ENCODE data around the gene FOXD2.

Gene FOXD2

DNA sequence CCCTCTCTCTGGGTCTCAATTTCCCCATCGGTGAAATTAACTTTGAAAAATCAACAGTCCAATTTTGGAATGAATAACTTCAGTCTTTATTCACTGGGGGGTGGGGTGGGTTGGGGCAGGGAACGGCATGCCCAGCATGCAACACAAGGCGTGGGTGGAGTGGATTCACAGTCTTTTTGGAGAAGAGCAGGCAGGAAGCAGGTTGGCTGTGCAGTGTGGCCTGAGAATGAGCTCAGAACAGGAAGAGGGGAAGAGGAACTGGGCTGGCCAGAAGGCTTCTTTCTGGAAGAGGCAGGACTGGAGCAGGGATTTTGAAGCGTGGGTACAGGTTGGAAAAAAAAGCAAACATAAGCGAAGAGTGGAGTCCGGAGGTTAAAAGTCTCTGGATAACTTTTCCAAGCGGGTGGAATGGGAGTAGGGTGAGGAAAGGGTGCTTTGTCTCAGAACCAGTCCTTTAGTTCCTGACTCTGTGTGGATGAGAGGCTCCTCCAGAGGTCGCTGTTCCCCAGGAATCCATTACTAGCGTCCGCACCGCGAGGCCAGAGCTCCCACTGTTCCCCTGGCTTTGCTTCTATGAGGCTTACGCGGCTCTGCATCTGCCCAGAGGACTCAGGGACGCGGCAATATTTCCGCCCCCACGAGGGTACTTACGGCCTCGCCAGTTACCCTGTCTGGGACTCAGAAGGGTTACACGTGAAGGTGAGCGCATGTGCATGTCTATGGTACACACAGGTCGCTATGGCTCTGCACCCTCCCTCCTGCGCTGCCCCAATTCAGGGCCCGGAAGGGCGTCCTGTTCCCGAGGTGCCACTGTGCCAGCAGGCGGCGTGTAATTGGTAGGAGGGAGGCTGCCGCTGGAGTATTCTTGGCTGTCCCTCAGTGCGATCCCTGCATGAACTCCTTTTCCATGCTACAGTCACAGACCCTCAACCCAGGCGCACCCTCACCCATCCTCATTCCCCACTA, 5.5 kb upstream of the FOXD2 start:
- no peak for TF ChIP-seq POLR2A (IDR thresholded peaks at IDR 0.05; ENCODE audit: low read depth, low read length)
- DNase-seq (ENCODE audit: insufficient read length, low spot score), result peak; percentile 34
- no peak for FAIRE-seq

DNA sequence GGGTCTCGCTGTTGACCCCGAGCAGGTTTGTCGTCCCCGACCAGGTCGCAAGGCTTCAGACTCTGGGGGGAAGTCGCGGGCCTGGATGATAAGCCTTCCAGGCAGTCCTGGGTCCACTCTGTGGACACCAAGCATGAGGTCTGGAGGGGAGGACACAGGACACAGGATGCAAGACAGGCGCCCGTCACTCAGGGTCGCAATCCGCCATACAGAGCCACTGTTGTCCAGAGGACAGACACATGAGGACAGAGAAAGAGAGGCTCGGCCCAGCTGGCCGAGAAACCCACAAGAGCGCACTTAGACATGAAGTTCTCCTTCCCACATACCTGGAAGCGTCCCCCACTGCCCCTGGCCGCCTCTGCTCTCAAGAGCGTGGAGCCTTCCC, 4.8 kb upstream of the FOXD2 start:
- no peak for TF ChIP-seq POLR2A (IDR thresholded peaks at IDR 0.05; ENCODE audit: low read depth, low read length)
- no peak for FAIRE-seq
- no peak for DNase-seq (ENCODE audit: insufficient read length, low spot score)

DNA sequence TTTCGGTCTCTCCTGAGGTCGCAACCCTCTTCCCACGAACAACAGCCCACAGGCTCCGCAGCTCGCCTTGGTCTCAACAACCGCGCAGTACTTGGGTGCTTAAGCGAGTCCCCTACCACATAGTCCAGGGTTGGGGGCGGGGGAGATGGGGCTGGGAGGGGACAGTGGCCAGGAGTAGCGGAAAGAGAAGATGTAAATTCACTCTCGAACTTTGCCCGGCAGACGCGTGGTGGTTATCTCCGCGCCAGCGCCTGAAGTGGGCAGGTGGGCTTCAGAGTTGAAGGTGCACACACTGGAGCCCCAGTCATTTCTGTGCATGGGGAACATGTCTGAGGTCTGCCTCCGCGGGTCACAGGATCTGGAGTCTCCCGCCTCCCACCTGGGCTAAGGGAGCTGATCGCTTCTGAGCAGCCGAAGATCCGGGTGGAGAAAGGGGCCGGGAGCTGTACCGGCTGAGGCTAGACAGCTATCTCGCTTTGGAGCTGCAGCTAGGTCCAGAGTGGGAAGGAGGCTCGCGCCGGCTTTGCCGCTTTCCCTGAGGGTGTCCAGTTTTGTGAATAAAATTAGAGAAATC, 4.3 kb upstream of the FOXD2 start:
- DNase-seq (ENCODE audit: insufficient read length, low spot score), result no peak
- TF ChIP-seq POLR2A (IDR thresholded peaks at IDR 0.05; ENCODE audit: low read depth, low read length), result no peak
- no peak for FAIRE-seq

DNA sequence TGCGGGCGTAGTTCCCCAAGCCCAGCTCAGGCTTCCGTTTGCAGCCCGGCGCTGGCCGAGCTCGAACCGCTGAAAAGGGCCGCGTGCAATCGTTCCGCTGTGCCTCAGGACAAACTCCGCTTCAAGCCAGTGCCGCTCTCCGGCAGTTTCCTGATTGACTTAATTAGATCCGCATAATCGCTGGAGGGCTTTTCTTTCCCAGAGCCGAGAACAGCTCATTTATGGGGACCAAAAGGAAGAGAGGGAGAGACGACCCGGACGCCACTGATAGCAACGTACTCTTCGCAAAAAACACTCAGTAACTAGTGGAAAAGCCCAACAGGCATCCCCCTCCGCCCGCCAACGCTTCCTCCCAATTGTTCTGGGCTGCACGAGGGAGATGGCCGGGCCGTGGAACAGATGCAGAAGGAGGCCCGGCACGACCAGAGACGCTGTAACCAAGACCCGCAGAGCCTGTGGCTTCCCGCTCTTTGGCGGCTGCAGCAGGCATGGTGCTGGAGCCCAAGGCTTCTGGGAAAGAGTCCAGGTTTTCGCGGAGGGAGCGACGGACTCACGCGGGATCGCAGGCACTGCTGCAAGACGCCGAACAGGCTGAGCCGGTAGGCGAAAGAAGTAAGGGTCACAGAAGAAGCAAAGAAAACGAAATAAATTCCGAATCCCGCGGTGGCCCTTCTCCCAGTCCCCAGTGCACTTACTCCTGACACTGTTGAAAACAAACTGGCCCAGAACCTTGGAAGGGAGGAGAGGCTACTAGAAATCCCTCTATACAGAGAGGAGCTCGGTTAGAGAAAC, 3.6 kb upstream of the FOXD2 start:
- no peak for FAIRE-seq
- TF ChIP-seq POLR2A (IDR thresholded peaks at IDR 0.05; ENCODE audit: low read depth, low read length), result no peak

DNA sequence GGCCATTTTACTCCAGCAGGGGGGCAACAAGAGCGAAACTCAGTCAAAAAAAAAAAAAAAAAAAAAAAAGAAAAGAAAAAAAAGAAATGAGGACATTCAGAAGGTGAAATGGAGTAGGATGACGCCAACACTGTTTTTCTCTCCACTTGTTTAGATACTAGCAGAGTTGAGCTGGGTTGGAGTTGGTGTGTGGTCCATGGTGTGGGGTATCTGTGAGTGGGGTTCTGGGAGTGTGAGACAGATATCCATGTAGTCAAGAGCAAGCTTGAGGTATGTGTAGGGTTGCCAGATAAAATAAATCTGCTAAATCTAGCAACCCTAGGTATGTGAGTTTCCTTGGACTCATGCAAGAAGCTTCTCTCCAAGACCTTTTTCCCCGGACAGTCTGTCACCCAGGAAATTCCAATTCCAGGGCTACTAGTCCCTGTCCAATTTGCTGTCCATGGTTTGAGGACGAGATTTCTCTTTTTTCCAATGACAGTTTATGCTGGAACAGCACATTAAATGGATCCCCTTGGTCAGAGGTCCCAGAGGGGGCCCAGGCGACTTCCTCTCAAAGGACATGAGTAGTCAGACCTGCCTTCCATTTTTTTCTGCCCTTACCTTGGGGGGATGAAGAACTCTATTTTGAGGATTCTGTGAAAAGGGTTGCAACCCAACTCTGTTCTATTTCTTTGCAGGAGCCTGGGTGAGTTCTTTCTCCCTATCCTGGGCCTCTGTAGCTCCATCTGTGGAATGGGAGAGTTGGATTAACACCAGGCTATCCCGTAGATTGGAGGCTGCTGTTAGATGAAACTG, 2.1 kb upstream of the FOXD2 start:
- no peak for FAIRE-seq
- no peak for DNase-seq (ENCODE audit: insufficient read length, low spot score)
- TF ChIP-seq POLR2A (IDR thresholded peaks at IDR 0.05; ENCODE audit: low read depth, low read length), result no peak

More for the DNA sequence above, 3.6 kb upstream of the FOXD2 start:
- DNase-seq (ENCODE audit: insufficient read length, low spot score), result no peak

DNA sequence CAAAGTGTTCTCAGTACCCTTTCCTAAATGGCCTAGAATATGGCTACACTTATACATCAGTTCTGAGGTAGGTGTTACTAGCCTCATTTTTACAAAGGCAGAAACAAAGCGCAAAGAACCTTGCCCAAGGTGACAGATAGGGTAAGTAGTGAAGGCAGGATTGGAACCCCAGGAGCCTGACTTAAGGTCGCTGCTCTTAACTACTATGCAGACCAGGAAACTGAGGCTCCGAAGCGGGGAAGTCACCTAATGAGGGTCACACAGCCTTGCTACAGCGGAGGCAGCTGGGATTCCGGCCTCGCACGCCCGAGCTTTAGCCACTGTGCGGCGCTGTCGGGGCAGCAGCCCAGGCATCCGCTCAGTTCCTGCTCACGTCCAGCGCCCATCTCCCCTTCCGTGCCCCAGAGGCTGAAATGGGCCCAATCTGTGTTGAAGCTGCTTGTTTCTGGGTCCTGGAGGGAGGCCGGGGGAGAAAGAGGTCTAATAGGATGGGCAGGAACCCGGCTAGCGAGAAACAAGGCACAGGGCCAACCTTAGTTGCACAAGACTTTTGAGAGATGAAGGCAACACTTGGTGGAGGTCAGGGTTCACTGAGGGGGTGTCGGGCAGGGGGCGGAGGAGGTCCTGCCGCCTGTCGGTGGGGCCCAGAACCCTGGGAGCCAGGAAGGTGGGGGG, 1.4 kb upstream of the FOXD2 start:
- TF ChIP-seq POLR2A (IDR thresholded peaks at IDR 0.05; ENCODE audit: low read depth, low read length), result no peak
- DNase-seq (ENCODE audit: insufficient read length, low spot score) (peak; percentile 80), FAIRE-seq (no peak)

DNA sequence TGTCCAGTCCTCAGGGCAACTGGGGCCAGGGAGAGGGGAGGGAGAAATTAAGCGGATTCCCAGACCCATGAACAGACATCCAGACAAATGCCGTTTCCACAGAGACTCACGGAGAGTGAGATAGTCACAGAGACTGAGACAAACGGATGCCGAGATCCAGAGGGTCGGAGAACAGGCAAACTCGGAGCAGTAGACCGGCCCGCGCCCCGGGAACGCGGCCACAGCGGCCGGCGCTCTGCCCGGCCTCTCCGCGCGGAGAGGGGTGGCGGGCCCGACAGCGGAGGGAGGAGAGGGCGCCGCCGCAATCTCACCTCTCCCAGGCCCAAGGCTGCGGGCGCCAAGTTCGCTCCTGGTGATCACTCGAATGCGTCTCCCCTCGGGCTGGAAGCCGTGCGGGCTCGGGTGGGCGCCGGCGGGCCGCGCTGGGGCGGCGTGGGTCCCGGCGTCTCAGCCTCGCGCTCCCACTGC, 831 bp upstream of the FOXD2 start:
- TF ChIP-seq POLR2A (IDR thresholded peaks at IDR 0.05; ENCODE audit: low read depth, low read length), result no peak
- DNase-seq (ENCODE audit: insufficient read length, low spot score) (peak; percentile 26), FAIRE-seq (no peak)

DNA sequence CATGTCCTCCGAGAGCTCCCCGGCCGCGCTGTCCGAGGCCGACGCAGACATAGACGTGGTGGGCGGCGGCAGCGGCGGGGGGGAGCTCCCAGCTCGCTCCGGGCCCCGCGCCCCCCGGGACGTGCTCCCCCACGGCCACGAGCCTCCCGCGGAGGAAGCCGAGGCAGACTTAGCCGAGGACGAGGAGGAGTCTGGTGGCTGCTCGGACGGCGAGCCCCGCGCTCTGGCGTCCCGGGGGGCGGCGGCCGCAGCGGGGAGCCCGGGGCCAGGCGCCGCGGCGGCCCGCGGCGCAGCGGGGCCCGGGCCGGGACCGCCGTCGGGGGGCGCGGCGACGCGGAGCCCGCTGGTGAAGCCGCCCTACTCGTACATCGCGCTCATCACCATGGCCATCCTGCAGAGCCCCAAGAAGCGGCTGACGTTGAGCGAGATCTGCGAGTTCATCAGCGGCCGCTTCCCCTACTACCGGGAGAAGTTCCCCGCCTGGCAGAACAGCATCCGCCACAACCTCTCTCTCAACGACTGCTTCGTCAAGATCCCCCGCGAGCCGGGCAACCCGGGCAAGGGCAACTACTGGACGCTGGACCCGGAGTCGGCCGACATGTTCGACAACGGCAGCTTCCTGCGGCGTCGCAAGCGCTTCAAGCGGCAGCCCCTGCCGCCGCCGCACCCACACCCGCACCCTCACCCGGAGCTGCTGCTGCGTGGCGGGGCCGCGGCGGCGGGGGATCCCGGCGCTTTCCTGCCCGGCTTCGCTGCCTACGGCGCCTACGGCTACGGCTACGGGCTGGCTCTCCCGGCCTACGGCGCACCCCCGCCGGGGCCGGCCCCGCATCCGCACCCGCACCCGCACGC, 547 bp downstream of the FOXD2 start:
- no peak; the same call in 1 of the 2 replicates for TF ChIP-seq POLR2A (IDR thresholded peaks at IDR 0.05; ENCODE audit: low read depth, low read length)
- no peak for DNase-seq (ENCODE audit: insufficient read length, low spot score)
- no peak for FAIRE-seq

DNA sequence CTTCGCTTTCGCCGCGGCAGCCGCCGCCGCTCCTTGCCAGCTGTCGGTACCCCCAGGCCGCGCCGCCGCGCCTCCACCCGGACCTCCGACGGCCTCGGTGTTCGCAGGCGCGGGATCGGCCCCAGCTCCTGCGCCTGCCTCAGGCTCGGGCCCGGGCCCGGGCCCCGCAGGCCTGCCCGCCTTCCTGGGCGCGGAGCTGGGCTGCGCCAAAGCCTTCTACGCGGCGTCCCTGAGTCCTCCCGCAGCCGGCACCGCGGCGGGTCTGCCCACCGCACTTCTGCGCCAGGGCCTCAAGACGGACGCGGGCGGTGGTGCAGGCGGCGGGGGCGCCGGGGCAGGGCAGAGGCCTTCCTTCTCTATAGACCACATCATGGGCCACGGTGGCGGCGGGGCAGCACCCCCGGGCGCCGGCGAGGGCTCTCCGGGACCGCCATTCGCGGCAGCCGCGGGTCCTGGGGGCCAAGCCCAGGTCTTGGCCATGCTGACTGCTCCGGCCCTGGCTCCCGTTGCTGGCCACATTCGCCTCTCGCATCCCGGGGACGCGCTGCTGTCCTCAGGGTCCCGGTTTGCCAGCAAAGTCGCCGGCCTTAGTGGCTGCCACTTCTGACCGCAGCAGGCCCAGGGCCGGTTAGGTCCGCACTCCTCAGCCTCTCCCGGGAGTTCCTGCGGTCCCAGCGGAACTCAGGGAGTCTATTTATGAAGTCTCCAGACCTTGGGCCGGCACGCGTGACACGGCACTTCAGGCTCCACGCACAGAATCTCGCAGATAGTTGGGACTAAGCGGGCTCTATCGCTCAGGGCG, 1.4 kb downstream of the FOXD2 start:
- no peak for FAIRE-seq
- TF ChIP-seq POLR2A (IDR thresholded peaks at IDR 0.05; ENCODE audit: low read depth, low read length), result no peak
- DNase-seq (ENCODE audit: insufficient read length, low spot score), result no peak

DNA sequence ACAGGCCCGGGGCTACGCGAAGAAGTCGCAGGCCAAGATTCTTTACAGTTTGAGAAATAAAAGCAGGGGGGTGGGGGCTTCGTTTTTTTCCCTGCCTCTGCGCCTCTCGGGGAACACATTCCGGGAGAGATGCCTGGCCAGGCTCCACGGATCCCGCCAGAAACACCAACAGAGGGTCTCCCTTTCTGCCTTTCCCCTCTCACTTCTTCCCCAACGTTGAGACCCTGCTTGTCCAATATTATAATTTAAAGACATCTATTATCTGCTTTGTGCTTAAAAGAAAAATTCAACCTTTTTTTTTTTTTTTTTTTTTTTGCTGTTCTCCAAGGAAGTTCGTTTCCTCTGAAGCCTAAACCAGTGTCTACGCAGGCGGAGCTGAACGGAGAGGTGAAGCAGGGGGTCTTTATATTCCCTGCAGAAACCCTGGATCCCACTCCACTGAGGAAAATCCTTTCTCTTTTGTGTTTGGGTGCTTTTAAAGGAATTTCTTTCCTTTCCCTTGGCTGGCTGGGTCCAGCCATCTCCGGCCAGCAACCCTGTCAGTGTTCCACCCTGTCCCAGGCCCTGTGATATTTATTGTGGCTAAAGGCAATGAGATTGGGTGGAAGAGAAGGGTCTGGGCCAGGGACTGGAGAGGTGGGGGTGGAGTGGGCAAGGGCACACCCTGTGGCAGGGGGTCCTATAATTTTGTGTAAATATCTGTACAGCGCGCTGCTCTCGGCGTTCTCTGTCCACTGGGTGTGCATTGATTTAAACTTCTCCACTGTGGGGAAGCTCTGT, 2.2 kb downstream of the FOXD2 start:
- no peak for TF ChIP-seq POLR2A (IDR thresholded peaks at IDR 0.05; ENCODE audit: low read depth, low read length)
- DNase-seq (ENCODE audit: insufficient read length, low spot score) (no peak), FAIRE-seq (no peak)

Measured in H54 (cell line).